ENCODE results near the gene LRP11. TPM values are rescaled to one million over a fixed set of nuclear protein-coding genes. Genes with fewer than 3 reads are reported as not detected.

Gene LRP11
- total and polyA plus RNA-seq, 2 of the 13 experiments (the other 11 are each of a cell fraction or from before 2014, with no cell fraction given), result 32.4 to 48.9 TPM

DNA sequence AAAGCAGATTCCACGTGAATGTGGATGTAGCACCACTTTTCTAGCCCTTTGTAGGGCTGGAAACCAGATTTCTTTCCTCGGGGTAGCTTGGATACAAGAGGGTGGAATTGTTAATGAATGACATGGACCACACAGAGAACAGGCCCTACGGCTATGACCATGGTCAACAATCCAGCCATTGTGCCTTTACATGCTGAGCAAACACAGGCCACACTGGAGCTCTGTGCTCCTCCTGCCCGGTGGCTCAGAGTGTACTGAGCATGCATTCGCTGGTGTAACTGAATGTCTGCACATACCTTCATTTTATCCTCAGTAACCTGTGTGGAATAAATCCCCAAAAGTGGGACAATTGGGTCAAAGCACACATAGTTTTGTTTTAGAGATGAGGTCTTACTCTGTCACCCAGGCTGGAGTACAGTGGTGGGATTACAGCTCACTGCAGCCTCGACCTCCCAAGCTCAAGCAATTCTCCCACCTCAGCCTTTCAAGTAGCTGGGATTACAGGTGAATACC lies 32.8 kb downstream of the LRP11 start:
- Histone ChIP-seq H3K9me3 (ENCODE audit: low read length) (no peaks in the 10 kb centered on the region), H3K27me3 (ENCODE audit: control insufficient read depth in 1 of 2, insufficient read depth in 2 of 2, low read length in 2 of 2) (no peaks in the 10 kb centered on the region), H4K20me1 (ENCODE audit: insufficient read depth, low read length) (no peaks in the 10 kb centered on the region), H3K9ac (ENCODE audit: insufficient read depth, low read depth, low read length) (peak overlapping the region; percentile 53), H3K4me3 (replicated peaks in 1 of 3; ENCODE audit: insufficient read depth in 1 of 3, low read depth in 2 of 3, low read length in 3 of 3) (peak overlapping the region in 1 of 3 experiments; percentile 34; a peak in 1 of 6 replicates), H3K4me1 (ENCODE audit: insufficient read depth, low read length) (peaks cover 26% of the 10 kb centered on the region), H3K4me2 (ENCODE audit: low read depth, low read length) (peak overlapping the region; percentile 63), H2AFZ (ENCODE audit: low read length) (peak overlapping the region; percentile 4), H3K27ac (ENCODE audit: extremely low read length, insufficient read depth, low read length) (peak overlapping the region; percentile 75), H3K36me3 (replicated peaks in 1 of 2; ENCODE audit: control insufficient read depth in 1 of 2, insufficient read depth in 2 of 2, low read length in 2 of 2) (peaks cover 1 to 13% of the 10 kb centered on the region in 2 experiments; a peak in 4 of 5 replicates), H3K79me2 (ENCODE audit: insufficient read depth, low read length) (no peaks in the 10 kb centered on the region)
- CTCF ChIA-PET (ENCODE audit: low intra/inter-chr PET ratio, low total read pairs), result no interaction called here
- intact Hi-C loops (cut with micrococcal nuclease; ENCODE audit: unreplicated experiment), result loop anchor here (2.0 to 5.0 kb wide), 2 partner anchors 107 to 184 kb away; partner anchors contain the start of gene KATNA1
- FAIRE-seq, result peak; percentile 100
- peak; percentile 95 for DNase-seq (ENCODE audit: low spot score)
- POLR2A ChIA-PET, result interaction anchor here (1.1 to 2.3 kb wide), 6 partner anchors 16 to 114 kb away, joined by 5 to 8 read pairs (median 7); partner anchors contain the start of genes LATS1, LRP11 and PCMT1
- ATAC-seq, result peak; percentile 100
- WGBS (ENCODE audit: low lambda C conversion rate), result 8% methylated on average over 6 of the region's 6 CpGs
- BruUV-seq (replicated peaks), result no TSS peak
- in situ Hi-C loops (cut with HindIII; ENCODE audit: extremely low pct_ligation_motif_present, low pct_unique_long_range_greater_than_20kb), result no loop called here
- TF ChIP-seq MIXL1 (CRISPR knock-in tag; IDR thresholded peaks at IDR 0.05), result peak; percentile 92
- TF ChIP-seq, protein P1, sequence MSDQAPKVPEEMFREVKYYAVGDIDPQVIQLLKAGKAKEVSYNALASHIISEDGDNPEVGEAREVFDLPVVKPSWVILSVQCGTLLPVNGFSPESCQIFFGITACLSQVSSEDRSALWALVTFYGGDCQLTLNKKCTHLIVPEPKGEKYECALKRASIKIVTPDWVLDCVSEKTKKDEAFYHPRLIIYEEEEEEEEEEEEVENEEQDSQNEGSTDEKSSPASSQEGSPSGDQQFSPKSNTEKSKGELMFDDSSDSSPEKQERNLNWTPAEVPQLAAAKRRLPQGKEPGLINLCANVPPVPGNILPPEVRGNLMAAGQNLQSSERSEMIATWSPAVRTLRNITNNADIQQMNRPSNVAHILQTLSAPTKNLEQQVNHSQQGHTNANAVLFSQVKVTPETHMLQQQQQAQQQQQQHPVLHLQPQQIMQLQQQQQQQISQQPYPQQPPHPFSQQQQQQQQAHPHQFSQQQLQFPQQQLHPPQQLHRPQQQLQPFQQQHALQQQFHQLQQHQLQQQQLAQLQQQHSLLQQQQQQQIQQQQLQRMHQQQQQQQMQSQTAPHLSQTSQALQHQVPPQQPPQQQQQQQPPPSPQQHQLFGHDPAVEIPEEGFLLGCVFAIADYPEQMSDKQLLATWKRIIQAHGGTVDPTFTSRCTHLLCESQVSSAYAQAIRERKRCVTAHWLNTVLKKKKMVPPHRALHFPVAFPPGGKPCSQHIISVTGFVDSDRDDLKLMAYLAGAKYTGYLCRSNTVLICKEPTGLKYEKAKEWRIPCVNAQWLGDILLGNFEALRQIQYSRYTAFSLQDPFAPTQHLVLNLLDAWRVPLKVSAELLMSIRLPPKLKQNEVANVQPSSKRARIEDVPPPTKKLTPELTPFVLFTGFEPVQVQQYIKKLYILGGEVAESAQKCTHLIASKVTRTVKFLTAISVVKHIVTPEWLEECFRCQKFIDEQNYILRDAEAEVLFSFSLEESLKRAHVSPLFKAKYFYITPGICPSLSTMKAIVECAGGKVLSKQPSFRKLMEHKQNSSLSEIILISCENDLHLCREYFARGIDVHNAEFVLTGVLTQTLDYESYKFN (CRISPR knock-in tag; conservative IDR thresholded peaks at IDR 0.05), result peak; percentile 80
- no peak for TF ChIP-seq NCOR1 (IDR thresholded peaks at IDR 0.05; ENCODE audit: borderline replicate concordance, low read length)
- no peak for TF ChIP-seq FOXP1 (IDR thresholded peaks at IDR 0.05)
- TF ChIP-seq FOXP1 (CRISPR knock-in tag; IDR thresholded peaks at IDR 0.05), result peak; percentile 61
- TF ChIP-seq DNMT1 (CRISPR knock-in tag; IDR thresholded peaks at IDR 0.05), result 0 out of 2 replicates have a peak, but pooled peaks have one; percentile 58
- no peak for TF ChIP-seq CHD2 (IDR thresholded peaks at IDR 0.05; ENCODE audit: low read depth, low read length)
- peak; percentile 21; the same call in 1 of the 2 replicates for TF ChIP-seq CREM (IDR thresholded peaks at IDR 0.05)
- no peak for TF ChIP-seq CREM (CRISPR knock-in tag; IDR thresholded peaks at IDR 0.05)
- no peak for TF ChIP-seq KLF12 (CRISPR knock-in tag; IDR thresholded peaks at IDR 0.05; ENCODE audit: borderline replicate concordance)
- TF ChIP-seq NCOA1 (CRISPR knock-in tag; IDR thresholded peaks at IDR 0.05), result no peak
- 0 out of 2 replicates have a peak, but pooled peaks have one; percentile 55 for TF ChIP-seq CBX5 (CRISPR knock-in tag; IDR thresholded peaks at IDR 0.05; ENCODE audit: borderline replicate concordance)
- 0 out of 2 replicates have a peak, but pooled peaks have one; percentile 40 for TF ChIP-seq ZNF124 (CRISPR knock-in tag; IDR thresholded peaks at IDR 0.05)
- TF ChIP-seq FOXJ3 (CRISPR knock-in tag; IDR thresholded peaks at IDR 0.05; ENCODE audit: borderline replicate concordance), result peak; percentile 52; the same call in 1 of the 2 replicates
- no peak for TF ChIP-seq NFRKB (IDR thresholded peaks at IDR 0.05)
- no peak for TF ChIP-seq U2AF2 (IDR thresholded peaks at IDR 0.05; ENCODE audit: low read depth, low read length)
- TF ChIP-seq, protein P2, sequence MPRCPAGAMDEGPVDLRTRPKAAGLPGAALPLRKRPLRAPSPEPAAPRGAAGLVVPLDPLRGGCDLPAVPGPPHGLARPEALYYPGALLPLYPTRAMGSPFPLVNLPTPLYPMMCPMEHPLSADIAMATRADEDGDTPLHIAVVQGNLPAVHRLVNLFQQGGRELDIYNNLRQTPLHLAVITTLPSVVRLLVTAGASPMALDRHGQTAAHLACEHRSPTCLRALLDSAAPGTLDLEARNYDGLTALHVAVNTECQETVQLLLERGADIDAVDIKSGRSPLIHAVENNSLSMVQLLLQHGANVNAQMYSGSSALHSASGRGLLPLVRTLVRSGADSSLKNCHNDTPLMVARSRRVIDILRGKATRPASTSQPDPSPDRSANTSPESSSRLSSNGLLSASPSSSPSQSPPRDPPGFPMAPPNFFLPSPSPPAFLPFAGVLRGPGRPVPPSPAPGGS (CRISPR knock-in tag; IDR thresholded peaks at IDR 0.05), result 0 out of 2 replicates have a peak, but pooled peaks have one; percentile 41
- no peak for TF ChIP-seq ZKSCAN1 (IDR thresholded peaks at IDR 0.05; ENCODE audit: low read length)
- TF ChIP-seq KDM5B (CRISPR knock-in tag; IDR thresholded peaks at IDR 0.05; ENCODE audit: borderline replicate concordance), result peak; percentile 68; the same call in 1 of the 2 replicates
- TF ChIP-seq RFXAP (CRISPR knock-in tag; IDR thresholded peaks at IDR 0.05; ENCODE audit: borderline replicate concordance), result peak; percentile 86
- TF ChIP-seq ZSCAN21 (CRISPR knock-in tag; IDR thresholded peaks at IDR 0.05; ENCODE audit: borderline replicate concordance), result peak; percentile 91
- TF ChIP-seq GPN1 (CRISPR knock-in tag; IDR thresholded peaks at IDR 0.05; ENCODE audit: borderline replicate concordance), result no peak
- 0 out of 2 replicates have a peak, but pooled peaks have one; percentile 52 for TF ChIP-seq ZNF430 (CRISPR knock-in tag; IDR thresholded peaks at IDR 0.05)
- TF ChIP-seq ZNF629 (CRISPR knock-in tag; conservative IDR thresholded peaks at IDR 0.05), result peak; percentile 18; the same call in 1 of the 2 replicates
